ENCODE measurements around the gene BDKRB2.

The BDKRB2 gene

GRCh38 chr14:96274122-96274521 lies 69.5 kb downstream of the BDKRB2 start:
- peaks cover 0 to 20% (median 18%) of the 10 kb centered on the region in 5 donors for H3K9me3 ChIP-seq (ENCODE audit: control insufficient read depth in 5 of 5, low read length in 5 of 5)
- H3K4me1 ChIP-seq (ENCODE audit: control insufficient read depth in 5 of 5, insufficient read depth in 5 of 5, low read length in 5 of 5): peaks cover 2 to 29% (median 16%) of the 10 kb centered on the region in 5 donors
- H3K9ac ChIP-seq (ENCODE audit: low read length in 5 of 5): no peak overlapping the region
- H3K36me3 ChIP-seq (ENCODE audit: control insufficient read depth in 5 of 5, insufficient read depth in 5 of 5, low read length in 5 of 5): no peaks in the 10 kb centered on the region
- H3K27ac ChIP-seq (ENCODE audit: low read depth, low read length): no peak overlapping the region
- H3K27me3 ChIP-seq (ENCODE audit: control insufficient read depth in 5 of 5, insufficient read depth in 4 of 5, low read length in 5 of 5): peaks cover 0 to 3% (median 0%) of the 10 kb centered on the region in 5 donors
- no peak overlapping the region for H3K4me3 ChIP-seq (ENCODE audit: low read depth in 1 of 5, low read length in 5 of 5)

DNA sequence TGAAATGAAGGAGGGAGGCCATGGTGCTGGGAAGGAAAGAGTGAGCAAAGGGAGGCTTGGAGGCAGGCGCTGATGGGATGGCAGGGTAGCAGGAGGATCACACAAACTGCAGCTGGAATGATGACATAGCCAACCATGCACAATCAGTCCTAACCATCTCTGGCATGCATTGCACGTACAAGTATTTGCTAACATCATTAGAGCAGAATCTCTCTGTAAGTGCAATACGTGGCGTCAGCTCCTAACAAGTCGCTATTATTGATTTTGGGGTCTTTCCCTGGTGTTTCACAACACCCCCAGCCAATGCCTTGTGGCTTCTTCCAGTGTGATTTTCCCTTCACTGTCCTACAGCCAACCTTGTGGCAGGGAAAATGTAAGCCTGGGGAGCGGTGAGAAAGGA lies 69.9 kb downstream of the BDKRB2 start:
- Histone ChIP-seq H3K4me3 (ENCODE audit: low read depth in 1 of 5, low read length in 5 of 5) (no peak overlapping the region), H3K27ac (ENCODE audit: low read depth, low read length) (no peak overlapping the region), H3K36me3 (ENCODE audit: control insufficient read depth in 5 of 5, insufficient read depth in 5 of 5, low read length in 5 of 5) (no peaks in the 10 kb centered on the region)

GRCh38 chr14:96275177-96276112 lies 70.8 kb downstream of the BDKRB2 start:
- Histone ChIP-seq H3K4me3 (ENCODE audit: low read depth in 1 of 5, low read length in 5 of 5) (no peak overlapping the region), H3K4me1 (ENCODE audit: control insufficient read depth in 5 of 5, insufficient read depth in 5 of 5, low read length in 5 of 5) (peaks cover 2 to 24% (median 10%) of the 10 kb centered on the region in 5 donors), H3K27me3 (ENCODE audit: control insufficient read depth in 5 of 5, insufficient read depth in 4 of 5, low read length in 5 of 5) (no peaks in the 10 kb centered on the region), H3K9me3 (ENCODE audit: control insufficient read depth in 5 of 5, low read length in 5 of 5) (peaks cover 0 to 20% (median 18%) of the 10 kb centered on the region in 5 donors), H3K9ac (ENCODE audit: low read length in 5 of 5) (peak overlapping the region in 1 of 5 donors; percentile 32), H3K27ac (ENCODE audit: low read depth, low read length) (no peak overlapping the region), H3K36me3 (ENCODE audit: control insufficient read depth in 5 of 5, insufficient read depth in 5 of 5, low read length in 5 of 5) (peaks cover 0 to 4% (median 0%) of the 10 kb centered on the region in 5 donors)

More for the DNA sequence above, 69.9 kb downstream of the BDKRB2 start:
- no peaks in the 10 kb centered on the region for H3K27me3 ChIP-seq (ENCODE audit: control insufficient read depth in 5 of 5, insufficient read depth in 4 of 5, low read length in 5 of 5)
- H3K9ac ChIP-seq (ENCODE audit: low read length in 5 of 5): no peak overlapping the region
- peaks cover 2 to 25% (median 12%) of the 10 kb centered on the region in 5 donors for H3K4me1 ChIP-seq (ENCODE audit: control insufficient read depth in 5 of 5, insufficient read depth in 5 of 5, low read length in 5 of 5)
- peaks cover 0 to 20% (median 18%) of the 10 kb centered on the region in 5 donors for H3K9me3 ChIP-seq (ENCODE audit: control insufficient read depth in 5 of 5, low read length in 5 of 5)

GRCh38 chr14:96277890-96278289 lies 73.3 kb downstream of the BDKRB2 start:
- peaks cover 0 to 12% (median 2%) of the 10 kb centered on the region in 5 donors for H3K36me3 ChIP-seq (ENCODE audit: control insufficient read depth in 5 of 5, insufficient read depth in 5 of 5, low read length in 5 of 5)

GRCh38 chr14:96279564-96279963 lies 74.9 kb downstream of the BDKRB2 start:
- Histone ChIP-seq H3K27ac (ENCODE audit: low read depth, low read length) (no peak overlapping the region), H3K9ac (ENCODE audit: low read length in 5 of 5) (no peak overlapping the region), H3K4me1 (ENCODE audit: control insufficient read depth in 5 of 5, insufficient read depth in 5 of 5, low read length in 5 of 5) (peaks cover 2 to 17% (median 9%) of the 10 kb centered on the region in 5 donors), H3K36me3 (ENCODE audit: control insufficient read depth in 5 of 5, insufficient read depth in 5 of 5, low read length in 5 of 5) (peaks cover 3 to 22% (median 12%) of the 10 kb centered on the region in 5 donors), H3K9me3 (ENCODE audit: control insufficient read depth in 5 of 5, low read length in 5 of 5) (peaks cover 0 to 14% (median 13%) of the 10 kb centered on the region in 5 donors), H3K27me3 (ENCODE audit: control insufficient read depth in 5 of 5, insufficient read depth in 4 of 5, low read length in 5 of 5) (no peaks in the 10 kb centered on the region), H3K4me3 (ENCODE audit: low read depth in 1 of 5, low read length in 5 of 5) (no peak overlapping the region)

More at GRCh38 chr14:96277890-96278289, 73.3 kb downstream of the BDKRB2 start:
- Histone ChIP-seq H3K4me3 (ENCODE audit: low read depth in 1 of 5, low read length in 5 of 5) (no peak overlapping the region), H3K9ac (ENCODE audit: low read length in 5 of 5) (no peak overlapping the region), H3K4me1 (ENCODE audit: control insufficient read depth in 5 of 5, insufficient read depth in 5 of 5, low read length in 5 of 5) (peaks cover 2 to 19% (median 9%) of the 10 kb centered on the region in 5 donors), H3K27me3 (ENCODE audit: control insufficient read depth in 5 of 5, insufficient read depth in 4 of 5, low read length in 5 of 5) (no peaks in the 10 kb centered on the region), H3K27ac (ENCODE audit: low read depth, low read length) (no peak overlapping the region), H3K9me3 (ENCODE audit: control insufficient read depth in 5 of 5, low read length in 5 of 5) (peaks cover 0 to 14% (median 13%) of the 10 kb centered on the region in 5 donors)

DNA sequence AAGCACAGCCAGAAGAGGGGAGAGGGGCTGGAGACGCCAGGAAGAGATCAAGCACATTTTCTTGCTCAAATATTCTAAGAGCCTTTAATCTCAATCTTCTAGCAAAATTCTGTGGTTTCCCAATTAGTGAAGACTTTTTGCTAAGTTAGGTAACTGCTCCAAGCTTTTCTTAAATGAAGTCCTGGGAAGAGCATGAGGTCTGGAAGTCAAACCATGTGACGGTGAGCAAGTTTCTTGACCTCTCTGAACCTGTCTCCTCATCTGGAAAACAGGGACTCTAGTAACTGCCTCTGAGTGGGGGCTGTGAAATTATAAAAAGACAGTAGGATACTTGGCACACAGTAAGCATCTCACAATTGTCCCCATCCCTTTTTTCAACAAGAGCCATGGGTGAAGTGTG lies 75.5 kb downstream of the BDKRB2 start:
- Histone ChIP-seq H3K36me3 (ENCODE audit: control insufficient read depth in 5 of 5, insufficient read depth in 5 of 5, low read length in 5 of 5) (peaks cover 6 to 27% (median 12%) of the 10 kb centered on the region in 5 donors), H3K9ac (ENCODE audit: low read length in 5 of 5) (no peak overlapping the region)

GRCh38 chr14:96281486-96281885 lies 76.8 kb downstream of the BDKRB2 start:
- no peak overlapping the region for H3K9ac ChIP-seq (ENCODE audit: low read length in 5 of 5)
- peaks cover 0 to 8% (median 0%) of the 10 kb centered on the region in 5 donors for H3K4me1 ChIP-seq (ENCODE audit: control insufficient read depth in 5 of 5, insufficient read depth in 5 of 5, low read length in 5 of 5)
- peaks cover 0 to 14% (median 13%) of the 10 kb centered on the region in 5 donors for H3K9me3 ChIP-seq (ENCODE audit: control insufficient read depth in 5 of 5, low read length in 5 of 5)
- H3K36me3 ChIP-seq (ENCODE audit: control insufficient read depth in 5 of 5, insufficient read depth in 5 of 5, low read length in 5 of 5): peaks cover 9 to 38% (median 19%) of the 10 kb centered on the region in 5 donors
- no peak overlapping the region for H3K4me3 ChIP-seq (ENCODE audit: low read depth in 1 of 5, low read length in 5 of 5)
- no peaks in the 10 kb centered on the region for H3K27me3 ChIP-seq (ENCODE audit: control insufficient read depth in 5 of 5, insufficient read depth in 4 of 5, low read length in 5 of 5)
- H3K27ac ChIP-seq (ENCODE audit: low read depth, low read length): no peak overlapping the region

More for the DNA sequence above, 75.5 kb downstream of the BDKRB2 start:
- H3K9me3 ChIP-seq (ENCODE audit: control insufficient read depth in 5 of 5, low read length in 5 of 5): peaks cover 0 to 14% (median 13%) of the 10 kb centered on the region in 5 donors
- peaks cover 2 to 14% (median 8%) of the 10 kb centered on the region in 5 donors for H3K4me1 ChIP-seq (ENCODE audit: control insufficient read depth in 5 of 5, insufficient read depth in 5 of 5, low read length in 5 of 5)
- H3K27ac ChIP-seq (ENCODE audit: low read depth, low read length): no peak overlapping the region
- H3K27me3 ChIP-seq (ENCODE audit: control insufficient read depth in 5 of 5, insufficient read depth in 4 of 5, low read length in 5 of 5): no peaks in the 10 kb centered on the region
- H3K4me3 ChIP-seq (ENCODE audit: low read depth in 1 of 5, low read length in 5 of 5): no peak overlapping the region

GRCh38 chr14:96284008-96284407 lies 79.4 kb downstream of the BDKRB2 start:
- no peak overlapping the region for H3K4me3 ChIP-seq (ENCODE audit: low read depth in 1 of 5, low read length in 5 of 5)
- no peaks in the 10 kb centered on the region for H3K27me3 ChIP-seq (ENCODE audit: control insufficient read depth in 5 of 5, insufficient read depth in 4 of 5, low read length in 5 of 5)
- peaks cover 16 to 52% (median 26%) of the 10 kb centered on the region in 5 donors for H3K36me3 ChIP-seq (ENCODE audit: control insufficient read depth in 5 of 5, insufficient read depth in 5 of 5, low read length in 5 of 5)
- H3K9ac ChIP-seq (ENCODE audit: low read length in 5 of 5): no peak overlapping the region
- no peaks in the 10 kb centered on the region for H3K9me3 ChIP-seq (ENCODE audit: control insufficient read depth in 5 of 5, low read length in 5 of 5)
- H3K4me1 ChIP-seq (ENCODE audit: control insufficient read depth in 5 of 5, insufficient read depth in 5 of 5, low read length in 5 of 5): peaks cover 0 to 17% (median 0%) of the 10 kb centered on the region in 5 donors
- no peak overlapping the region for H3K27ac ChIP-seq (ENCODE audit: low read depth, low read length)

DNA sequence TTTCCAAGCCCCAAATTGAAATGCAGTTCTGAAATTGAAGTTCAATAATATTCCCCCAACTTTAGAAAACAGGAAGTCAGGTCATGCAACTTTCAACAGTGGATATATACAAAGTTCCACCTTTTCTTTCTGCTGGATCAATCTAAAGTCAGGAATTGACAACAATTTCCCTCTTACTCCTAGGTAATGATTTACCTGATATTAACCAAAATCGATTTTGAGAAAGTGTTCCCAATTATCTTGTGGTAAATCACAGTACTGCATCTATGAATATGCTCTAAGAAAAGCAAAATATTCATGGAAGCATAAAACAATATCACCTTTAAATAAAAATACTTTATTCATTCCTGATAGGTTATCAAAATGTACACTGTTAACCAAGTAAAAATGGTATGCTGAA lies 79.8 kb downstream of the BDKRB2 start:
- no peaks in the 10 kb centered on the region for H3K9me3 ChIP-seq (ENCODE audit: control insufficient read depth in 5 of 5, low read length in 5 of 5)
- no peak overlapping the region for H3K27ac ChIP-seq (ENCODE audit: low read depth, low read length)
- peaks cover 20 to 56% (median 30%) of the 10 kb centered on the region in 5 donors for H3K36me3 ChIP-seq (ENCODE audit: control insufficient read depth in 5 of 5, insufficient read depth in 5 of 5, low read length in 5 of 5)
- no peaks in the 10 kb centered on the region for H3K27me3 ChIP-seq (ENCODE audit: control insufficient read depth in 5 of 5, insufficient read depth in 4 of 5, low read length in 5 of 5)
- H3K4me3 ChIP-seq (ENCODE audit: low read depth in 1 of 5, low read length in 5 of 5): no peak overlapping the region
- H3K9ac ChIP-seq (ENCODE audit: low read length in 5 of 5): no peak overlapping the region
- peaks cover 0 to 14% (median 0%) of the 10 kb centered on the region in 5 donors for H3K4me1 ChIP-seq (ENCODE audit: control insufficient read depth in 5 of 5, insufficient read depth in 5 of 5, low read length in 5 of 5)

DNA sequence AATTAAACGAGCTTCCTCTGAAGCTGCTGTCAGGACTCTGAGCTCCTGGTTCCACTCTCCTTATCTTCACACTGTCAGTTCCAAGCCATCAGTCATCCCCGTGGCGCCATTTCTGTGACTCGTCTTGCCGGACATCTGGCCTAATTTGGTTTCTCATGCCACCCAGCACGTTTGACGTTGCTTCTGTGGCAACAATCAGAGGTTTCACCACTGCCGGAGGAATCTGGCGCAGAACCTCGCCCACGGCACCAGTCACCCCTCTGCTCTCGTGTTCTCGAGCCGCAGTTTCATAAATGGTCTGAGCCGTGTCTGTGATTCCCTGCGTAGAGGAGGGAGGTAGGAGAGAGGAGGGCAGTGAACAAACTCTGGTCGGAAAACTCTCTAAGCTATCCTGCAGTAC lies 81.0 kb downstream of the BDKRB2 start:
- Histone ChIP-seq H3K36me3 (ENCODE audit: control insufficient read depth in 5 of 5, insufficient read depth in 5 of 5, low read length in 5 of 5) (peaks cover 29 to 64% (median 42%) of the 10 kb centered on the region in 5 donors), H3K4me1 (ENCODE audit: control insufficient read depth in 5 of 5, insufficient read depth in 5 of 5, low read length in 5 of 5) (peaks cover 0 to 9% (median 0%) of the 10 kb centered on the region in 5 donors), H3K27me3 (ENCODE audit: control insufficient read depth in 5 of 5, insufficient read depth in 4 of 5, low read length in 5 of 5) (no peaks in the 10 kb centered on the region), H3K9ac (ENCODE audit: low read length in 5 of 5) (no peak overlapping the region), H3K9me3 (ENCODE audit: control insufficient read depth in 5 of 5, low read length in 5 of 5) (no peaks in the 10 kb centered on the region), H3K27ac (ENCODE audit: low read depth, low read length) (no peak overlapping the region), H3K4me3 (ENCODE audit: low read depth in 1 of 5, low read length in 5 of 5) (no peak overlapping the region)
